ENCODE results near the gene ERG. TPM values are rescaled to one million over a fixed set of nuclear protein-coding genes. Genes with fewer than 3 reads are reported as not detected.

The ERG gene
- polyA plus RNA-seq, 10 donors = 15.5 to 24.3 (median 19.6) TPM

- no peak for DNase-seq
Observed at GRCh38 chr21:38395581-38395980, 102.7 kb downstream of the ERG start.

GRCh38 chr21:38392661-38393060 is 105.6 kb downstream of the ERG start:
- peak in 1 of 3 donors; percentile 57 for DNase-seq

- peak in 1 of 3 donors; percentile 62 for DNase-seq
Observed at GRCh38 chr21:38389896-38390295, 108.4 kb downstream of the ERG start.

GRCh38 chr21:38389354-38389676 is 109.0 kb downstream of the ERG start:
- no peak for DNase-seq

GRCh38 chr21:38388647-38389353 is 109.5 kb downstream of the ERG start:
- DNase-seq = no peak

GRCh38 chr21:38388203-38388602 is 110.1 kb downstream of the ERG start:
- peak in 1 of 3 donors; percentile 41 for DNase-seq

GRCh38 chr21:38386967-38387366 is 111.3 kb downstream of the ERG start:
- no peak for DNase-seq

- DNase-seq = no peak
Observed at GRCh38 chr21:38385427-38386175, 112.7 kb downstream of the ERG start.

GRCh38 chr21:38384675-38385426 is 113.4 kb downstream of the ERG start:
- no peak for DNase-seq

- peak in 1 of 3 donors; percentile 69 for DNase-seq
Observed at GRCh38 chr21:38384238-38384560, 114.1 kb downstream of the ERG start.

- no peak for DNase-seq
Observed at GRCh38 chr21:38383411-38384237, 114.7 kb downstream of the ERG start.

GRCh38 chr21:38380481-38381137 is 117.7 kb downstream of the ERG start:
- DNase-seq = peak; percentile 49 to 80 (median 52)

GRCh38 chr21:38379147-38379546 is 119.1 kb downstream of the ERG start:
- no peak for DNase-seq

- no peak for DNase-seq
Observed at GRCh38 chr21:38377165-38378088, 120.8 kb downstream of the ERG start.

- no peak for DNase-seq
Observed at GRCh38 chr21:38376693-38377092, 121.6 kb downstream of the ERG start.

GRCh38 chr21:38376235-38376634 is 122.0 kb downstream of the ERG start:
- no peak for DNase-seq

- no peak for DNase-seq
Observed at GRCh38 chr21:38367646-38368045, 130.6 kb downstream of the ERG start.

- DNase-seq = no peak
Observed at GRCh38 chr21:38365521-38365920, 132.8 kb downstream of the ERG start.

- no peak for DNase-seq
Observed at GRCh38 chr21:38363693-38364092, 134.6 kb downstream of the ERG start.

- DNase-seq = no peak
Observed at GRCh38 chr21:38361324-38361723, 137.0 kb downstream of the ERG start.

Data from muscle of back (tissue), 11 donors.